GM20431 (cell line): ENCODE data around the gene CRIP2.

Source experiments
- in situ Hi-C: fragments of 300-500 bp; cut with MseI, MboI; formaldehyde crosslinking; loops from one replicate; pipeline ENCODE4 v1.15.0; 2020; ENCODE audit warnings: low sequenced_read_pairs; ENCODE audit not compliant: unreplicated experiment

CRIP2 gene

GRCh38 chr14:105475269-105476096 lies 862 bp downstream of the CRIP2 start:
- in situ Hi-C loops = no loop called here

- in situ Hi-C loops = no loop called here
Measured at GRCh38 chr14:105476097-105476830, 1.6 kb downstream of the CRIP2 start.

- in situ Hi-C loops = no loop called here
Measured at GRCh38 chr14:105476831-105477659, 2.4 kb downstream of the CRIP2 start.

GRCh38 chr14:105477660-105478397 lies 3.2 kb downstream of the CRIP2 start:
- in situ Hi-C loops = no loop called here

GRCh38 chr14:105478398-105479251 lies 4.0 kb downstream of the CRIP2 start:
- in situ Hi-C loops = no loop called here

GRCh38 chr14:105479431-105480158 lies 5.0 kb downstream of the CRIP2 start:
- in situ Hi-C loops = no loop called here

GRCh38 chr14:105480199-105480746 lies 5.7 kb downstream of the CRIP2 start:
- in situ Hi-C loops = no loop called here

GRCh38 chr14:105480807-105481801 lies 6.5 kb downstream of the CRIP2 start:
- in situ Hi-C loops = no loop called here

- in situ Hi-C loops = no loop called here
Measured at GRCh38 chr14:105481886-105482457, 7.4 kb downstream of the CRIP2 start.

- in situ Hi-C loops = no loop called here
Measured at GRCh38 chr14:105482486-105483110, 8.0 kb downstream of the CRIP2 start.

- in situ Hi-C loops = no loop called here
Measured at GRCh38 chr14:105483300-105484068, 8.9 kb downstream of the CRIP2 start.

- in situ Hi-C loops = no loop called here
Measured at GRCh38 chr14:105484069-105484996, 9.7 kb downstream of the CRIP2 start.

GRCh38 chr14:105484997-105485393 lies 10.4 kb downstream of the CRIP2 start:
- in situ Hi-C loops = no loop called here

GRCh38 chr14:105485739-105486162 lies 11.1 kb downstream of the CRIP2 start:
- in situ Hi-C loops = no loop called here
